Measurements from ENCODE around the gene DUSP15.

DNA sequence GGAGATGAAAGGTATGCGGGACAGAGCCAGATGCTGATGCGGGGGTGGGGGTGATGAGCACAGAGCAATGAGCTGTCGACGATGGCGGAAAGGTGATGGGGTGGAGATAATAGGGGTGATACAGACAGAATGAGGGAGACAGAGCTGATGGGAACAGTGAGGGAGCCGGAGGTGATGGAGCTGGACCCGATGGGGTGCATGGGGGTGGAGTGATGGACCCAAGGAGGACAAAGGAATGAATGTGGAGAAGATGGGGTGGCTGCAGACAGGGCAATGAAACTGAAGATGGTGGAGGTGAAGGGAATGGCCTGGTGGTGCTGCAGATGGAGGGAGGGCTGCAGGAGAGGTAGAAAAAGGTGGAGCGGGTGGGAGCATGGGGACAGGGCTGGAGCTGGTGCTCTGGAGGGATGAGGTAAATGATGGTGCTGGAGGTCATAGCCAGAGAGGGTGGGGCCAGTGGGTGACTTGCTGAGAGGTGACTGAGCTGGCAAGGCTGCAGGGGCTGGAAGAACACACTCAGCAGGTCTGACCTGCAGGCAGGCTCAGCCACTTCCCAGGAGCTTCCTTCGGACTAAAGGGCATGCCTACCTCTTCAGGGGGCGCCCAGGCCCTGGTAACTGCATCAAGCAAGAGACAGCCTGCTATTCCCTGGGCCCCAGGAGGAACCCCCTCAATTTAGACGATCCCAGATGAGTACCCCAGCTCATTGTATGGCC is 18.9 kb downstream of the DUSP15 start:
- TF ChIP-seq GATA2 (IDR thresholded peaks at IDR 0.05; ENCODE audit: low read depth, low read length): no peak
- TF ChIP-seq GATA3 (IDR thresholded peaks at IDR 0.05; ENCODE audit: low read depth, low read length): no peak
